ENCODE results near the gene SNX2. TPM values are rescaled to one million over a fixed set of nuclear protein-coding genes. Genes with fewer than 3 reads are reported as not detected.

Gene SNX2
- total RNA-seq, 1 donor from 2014 or later = 72.7 TPM

DNA sequence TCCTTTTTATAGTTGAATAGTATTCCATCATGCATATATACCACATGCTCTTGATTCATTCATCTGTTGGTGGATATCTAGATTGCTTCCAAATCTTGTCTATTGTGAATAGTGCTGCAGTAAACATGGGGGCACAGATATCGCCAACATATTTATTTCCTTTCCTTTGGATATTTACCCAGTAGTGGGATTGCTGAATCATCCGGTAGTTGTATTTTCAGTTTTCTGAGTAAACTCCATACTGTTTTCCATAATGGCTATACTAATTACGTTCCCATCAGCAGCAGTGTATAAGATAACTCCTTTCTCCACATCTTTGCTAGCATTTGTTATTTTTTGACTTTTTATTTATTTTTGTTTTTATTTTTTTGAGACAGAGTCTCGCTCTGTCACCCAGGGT is 3.3 kb downstream of the SNX2 start:
- Mint-ChIP-seq H3K27ac (ENCODE audit: unreplicated experiment) (no peak overlapping the region), H3K27me3 (ENCODE audit: low read depth) (no peaks in the 10 kb centered on the region), H3K4me1 (peaks cover 23% of the 10 kb centered on the region), H3K4me3 (peak overlapping the region; percentile 59), H3K9me3 (peaks cover 2% of the 10 kb centered on the region), H3K36me3 (ENCODE audit: low read depth) (peaks cover 6% of the 10 kb centered on the region)
- no peak for DNase-seq (ENCODE audit: low read depth, low spot score)
- TF ChIP-seq, protein P1, sequence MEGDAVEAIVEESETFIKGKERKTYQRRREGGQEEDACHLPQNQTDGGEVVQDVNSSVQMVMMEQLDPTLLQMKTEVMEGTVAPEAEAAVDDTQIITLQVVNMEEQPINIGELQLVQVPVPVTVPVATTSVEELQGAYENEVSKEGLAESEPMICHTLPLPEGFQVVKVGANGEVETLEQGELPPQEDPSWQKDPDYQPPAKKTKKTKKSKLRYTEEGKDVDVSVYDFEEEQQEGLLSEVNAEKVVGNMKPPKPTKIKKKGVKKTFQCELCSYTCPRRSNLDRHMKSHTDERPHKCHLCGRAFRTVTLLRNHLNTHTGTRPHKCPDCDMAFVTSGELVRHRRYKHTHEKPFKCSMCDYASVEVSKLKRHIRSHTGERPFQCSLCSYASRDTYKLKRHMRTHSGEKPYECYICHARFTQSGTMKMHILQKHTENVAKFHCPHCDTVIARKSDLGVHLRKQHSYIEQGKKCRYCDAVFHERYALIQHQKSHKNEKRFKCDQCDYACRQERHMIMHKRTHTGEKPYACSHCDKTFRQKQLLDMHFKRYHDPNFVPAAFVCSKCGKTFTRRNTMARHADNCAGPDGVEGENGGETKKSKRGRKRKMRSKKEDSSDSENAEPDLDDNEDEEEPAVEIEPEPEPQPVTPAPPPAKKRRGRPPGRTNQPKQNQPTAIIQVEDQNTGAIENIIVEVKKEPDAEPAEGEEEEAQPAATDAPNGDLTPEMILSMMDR (conservative IDR thresholded peaks at IDR 0.05) = no peak

DNA sequence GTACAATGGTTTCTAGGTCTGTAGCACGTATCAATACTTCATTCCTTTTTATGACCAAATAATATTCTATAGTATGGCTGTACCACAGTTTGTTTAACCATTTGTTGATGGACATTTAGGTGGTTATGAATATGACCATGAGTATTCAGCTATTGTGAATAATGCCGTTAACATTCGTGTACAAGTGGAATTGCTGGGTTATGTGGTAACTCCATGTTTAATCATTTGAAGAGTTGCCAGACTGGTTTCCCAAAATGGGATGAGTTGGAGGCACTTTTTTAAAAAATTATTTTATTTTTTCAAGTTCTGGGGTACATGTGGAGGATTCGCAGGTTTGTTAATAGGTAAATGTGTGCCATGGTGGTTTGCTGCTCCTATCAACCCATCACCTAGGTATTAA is 4.6 kb downstream of the SNX2 start:
- no peaks in the 10 kb centered on the region for H3K27me3 Mint-ChIP-seq (ENCODE audit: low read depth)
- H3K9me3 Mint-ChIP-seq = peaks cover 2% of the 10 kb centered on the region
- TF ChIP-seq, protein P1 (conservative IDR thresholded peaks at IDR 0.05) = no peak
- H3K4me1 Mint-ChIP-seq = peaks cover 23% of the 10 kb centered on the region
- DNase-seq (ENCODE audit: low read depth, low spot score) = no peak
- peak overlapping the region; percentile 51 for H3K4me3 Mint-ChIP-seq
- peaks cover 6% of the 10 kb centered on the region for H3K36me3 Mint-ChIP-seq (ENCODE audit: low read depth)
- H3K27ac Mint-ChIP-seq (ENCODE audit: unreplicated experiment) = no peak overlapping the region

DNA sequence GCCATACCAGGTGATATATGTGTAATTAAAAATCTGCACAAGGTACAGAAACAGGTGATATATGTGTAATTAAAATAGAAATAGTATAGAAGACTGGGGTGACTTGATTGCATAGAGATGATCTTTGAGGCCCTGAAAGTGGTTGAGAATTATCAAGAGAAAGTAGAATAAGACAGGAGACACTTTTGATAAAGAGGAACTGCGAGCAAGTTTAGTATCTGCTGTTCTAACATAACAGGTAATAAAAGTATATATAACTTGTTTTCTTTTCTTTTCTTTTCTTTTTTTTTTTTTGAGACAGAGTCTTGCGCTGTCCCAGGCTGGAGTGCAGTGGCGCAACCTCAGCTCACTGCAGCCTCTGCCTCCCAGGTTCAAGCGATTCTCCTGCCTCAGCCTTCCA is 5.4 kb downstream of the SNX2 start:
- Mint-ChIP-seq H3K27me3 (ENCODE audit: low read depth) (no peaks in the 10 kb centered on the region), H3K4me3 (peak overlapping the region; percentile 8), H3K9me3 (peaks cover 7% of the 10 kb centered on the region), H3K27ac (ENCODE audit: unreplicated experiment) (no peak overlapping the region), H3K36me3 (ENCODE audit: low read depth) (peaks cover 13% of the 10 kb centered on the region), H3K4me1 (peaks cover 23% of the 10 kb centered on the region)
- no peak for DNase-seq (ENCODE audit: low read depth, low spot score)
- TF ChIP-seq, protein P1 (conservative IDR thresholded peaks at IDR 0.05) = no peak

DNA sequence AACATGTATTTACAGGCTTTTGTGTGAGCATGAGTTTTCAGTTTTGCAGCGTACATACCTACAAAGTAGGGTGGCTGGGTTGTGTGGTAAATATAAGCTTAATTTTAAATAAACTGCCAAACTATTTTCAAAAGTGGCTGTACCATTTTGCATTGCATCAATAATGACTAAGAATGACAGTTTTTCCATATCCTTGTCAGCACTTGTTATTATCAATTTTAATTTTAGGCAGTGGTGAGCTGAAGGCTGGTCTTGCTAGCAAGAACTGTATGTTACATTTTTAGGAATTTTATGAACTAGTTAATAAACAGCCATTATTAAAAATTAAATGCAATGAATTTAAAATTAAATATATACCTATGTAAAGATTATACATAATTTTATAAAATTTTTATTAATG is 6.6 kb downstream of the SNX2 start:
- H3K4me1 Mint-ChIP-seq = peaks cover 14% of the 10 kb centered on the region
- peaks cover 10% of the 10 kb centered on the region for H3K9me3 Mint-ChIP-seq
- H3K4me3 Mint-ChIP-seq = no peak overlapping the region

DNA sequence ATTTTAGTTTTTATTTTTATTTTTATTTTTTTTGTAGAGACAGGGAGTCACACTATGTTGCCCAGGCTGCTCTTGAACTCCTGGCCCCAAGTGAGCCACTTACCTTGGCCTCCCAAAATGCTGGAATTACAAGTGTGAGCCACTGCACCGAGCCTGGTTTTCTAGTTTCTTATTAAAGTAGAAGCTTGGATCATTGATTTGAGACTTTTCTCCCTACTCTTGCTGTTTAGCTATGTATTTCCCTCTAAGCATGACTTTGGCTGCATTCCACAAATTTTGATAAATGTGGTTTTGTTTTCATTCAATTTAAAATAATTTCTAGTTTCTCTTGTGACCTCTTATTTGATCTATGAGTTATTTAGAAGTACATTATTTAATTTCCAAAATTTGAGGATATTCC is 10.4 kb downstream of the SNX2 start:
- TF ChIP-seq, protein P1 (conservative IDR thresholded peaks at IDR 0.05) = no peak
- no peak for DNase-seq (ENCODE audit: low read depth, low spot score)
- Mint-ChIP-seq H3K27ac (ENCODE audit: unreplicated experiment) (no peak overlapping the region), H3K4me3 (no peak overlapping the region), H3K9me3 (peaks cover 14% of the 10 kb centered on the region), H3K36me3 (ENCODE audit: low read depth) (peaks cover 29% of the 10 kb centered on the region), H3K4me1 (peaks cover 12% of the 10 kb centered on the region), H3K27me3 (ENCODE audit: low read depth) (no peaks in the 10 kb centered on the region)

More for the DNA sequence above, 6.6 kb downstream of the SNX2 start:
- no peaks in the 10 kb centered on the region for H3K27me3 Mint-ChIP-seq (ENCODE audit: low read depth)
- DNase-seq (ENCODE audit: low read depth, low spot score) = no peak
- H3K27ac Mint-ChIP-seq (ENCODE audit: unreplicated experiment) = no peak overlapping the region
- H3K36me3 Mint-ChIP-seq (ENCODE audit: low read depth) = peaks cover 18% of the 10 kb centered on the region
- TF ChIP-seq, protein P1 (conservative IDR thresholded peaks at IDR 0.05) = no peak

DNA sequence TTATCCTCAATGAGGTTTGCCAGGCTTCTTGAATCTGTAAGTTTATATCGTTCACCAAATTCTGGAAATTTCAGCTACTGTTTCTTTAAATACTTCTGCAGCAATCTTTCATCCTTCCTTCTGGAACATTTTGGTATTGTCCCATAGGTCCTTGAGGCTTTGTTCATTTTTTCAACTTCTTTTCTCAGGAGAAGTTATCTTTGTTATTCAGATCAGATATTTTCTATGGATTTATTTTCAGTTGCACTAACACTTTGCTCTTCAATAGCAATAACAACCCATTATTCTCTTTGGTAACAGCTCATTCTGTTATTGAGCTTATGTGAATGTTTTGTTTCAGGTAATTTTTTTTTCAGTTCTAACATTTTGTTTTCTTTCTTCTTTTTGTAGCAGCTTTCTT is 13.5 kb downstream of the SNX2 start:
- peaks cover 31% of the 10 kb centered on the region for H3K36me3 Mint-ChIP-seq (ENCODE audit: low read depth)
- H3K4me1 Mint-ChIP-seq = peaks cover 12% of the 10 kb centered on the region
- H3K27ac Mint-ChIP-seq (ENCODE audit: unreplicated experiment) = no peak overlapping the region
- no peak overlapping the region for H3K4me3 Mint-ChIP-seq
- peaks cover 13% of the 10 kb centered on the region for H3K9me3 Mint-ChIP-seq
- TF ChIP-seq, protein P1 (conservative IDR thresholded peaks at IDR 0.05) = no peak
- DNase-seq (ENCODE audit: low read depth, low spot score) = no peak
- no peaks in the 10 kb centered on the region for H3K27me3 Mint-ChIP-seq (ENCODE audit: low read depth)

Measured in neural crest cell (in vitro differentiated cells).